HG03558 (cell line): ENCODE data around the gene SRGAP1.
"Not testable (repeated sequence)": the region's sequence is repeated elsewhere in the genome, so short reads cannot be mapped to it uniquely, and the experiment has no call there.

Experiments
- ATAC-seq: cut with Tn5 transposase; IDR thresholded peaks from one replicate; pipeline ENCODE4 v1.9.1; 2021; ENCODE audit warnings: moderate number of reproducible peaks; ENCODE audit not compliant: unreplicated experiment; ENCODE audit errors: extremely low read depth

Gene SRGAP1

DNA sequence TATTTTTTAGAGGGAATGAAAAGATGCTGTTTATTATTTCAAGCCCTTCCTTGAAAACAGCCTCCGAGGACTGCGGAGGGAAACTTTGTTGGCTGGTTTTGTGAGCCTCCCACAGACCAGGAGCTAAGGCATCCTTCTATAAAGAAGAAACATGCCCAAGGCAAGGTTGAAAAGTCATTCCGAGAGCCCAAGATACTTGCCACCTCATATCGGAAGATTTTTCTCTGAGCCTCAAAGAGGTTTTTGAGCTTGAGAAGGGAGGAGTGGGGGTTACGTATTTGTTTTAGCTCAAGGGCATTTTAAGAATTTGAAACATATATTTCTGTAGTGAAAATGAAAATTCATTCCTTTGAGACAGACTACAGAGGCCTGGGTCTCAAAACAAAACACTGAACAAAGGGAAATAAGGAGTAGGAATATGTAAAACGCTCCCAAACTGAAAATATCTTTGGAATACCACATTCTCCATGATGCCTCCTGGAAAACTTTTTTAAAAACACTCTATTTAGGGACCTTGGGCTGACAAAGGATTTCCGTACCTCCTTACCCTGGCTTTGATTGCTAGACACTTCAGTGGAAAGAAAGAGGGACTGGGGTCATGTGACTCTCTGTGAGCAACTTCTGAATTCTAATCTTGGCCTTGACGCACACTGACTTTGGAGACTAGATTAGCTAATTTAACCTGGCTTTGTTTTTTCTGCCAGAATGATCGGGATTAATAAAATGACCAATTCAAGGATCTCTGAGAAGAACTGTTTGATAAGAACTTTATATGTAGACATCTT lies 180.9 kb downstream of the SRGAP1 start:
- no peak for ATAC-seq

DNA sequence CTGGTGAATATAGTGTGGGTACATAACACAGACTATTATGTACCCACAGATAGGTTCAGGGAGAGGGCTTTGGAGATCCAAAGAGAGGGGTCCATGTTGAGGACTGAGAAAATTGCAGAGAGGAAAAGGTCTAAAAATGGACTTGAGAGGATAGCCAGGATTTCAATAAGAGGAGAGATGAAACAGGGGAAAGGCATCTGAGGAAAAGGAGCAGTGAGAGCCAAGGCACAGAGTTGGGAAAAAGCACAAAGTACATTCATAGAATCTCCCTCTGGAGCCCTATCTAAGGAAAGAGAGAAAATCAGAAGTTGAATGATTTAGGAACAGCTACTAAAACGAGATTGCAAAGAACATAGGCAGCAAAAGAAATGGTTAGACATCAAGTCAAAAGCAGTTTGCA lies 182.8 kb downstream of the SRGAP1 start:
- no peak for ATAC-seq

DNA sequence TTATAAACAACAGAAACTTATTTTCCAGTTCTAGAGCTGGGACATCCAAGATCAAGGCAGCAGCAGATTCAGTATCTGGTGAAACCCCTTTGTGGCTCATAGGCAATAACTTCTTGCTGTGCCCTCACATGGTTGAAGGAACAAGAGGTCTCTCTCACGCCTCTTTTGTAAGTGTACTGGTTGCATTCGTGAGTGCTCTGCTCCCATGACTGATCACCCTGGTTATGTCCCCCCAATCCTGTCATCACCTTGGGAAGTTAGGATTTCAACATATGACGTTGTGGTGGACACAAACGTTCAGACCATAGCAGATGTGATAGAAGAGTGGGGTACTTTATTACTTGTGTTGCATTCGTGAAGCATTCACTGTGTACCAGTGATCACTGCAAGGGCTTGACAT lies 184.0 kb downstream of the SRGAP1 start:
- no peak for ATAC-seq

DNA sequence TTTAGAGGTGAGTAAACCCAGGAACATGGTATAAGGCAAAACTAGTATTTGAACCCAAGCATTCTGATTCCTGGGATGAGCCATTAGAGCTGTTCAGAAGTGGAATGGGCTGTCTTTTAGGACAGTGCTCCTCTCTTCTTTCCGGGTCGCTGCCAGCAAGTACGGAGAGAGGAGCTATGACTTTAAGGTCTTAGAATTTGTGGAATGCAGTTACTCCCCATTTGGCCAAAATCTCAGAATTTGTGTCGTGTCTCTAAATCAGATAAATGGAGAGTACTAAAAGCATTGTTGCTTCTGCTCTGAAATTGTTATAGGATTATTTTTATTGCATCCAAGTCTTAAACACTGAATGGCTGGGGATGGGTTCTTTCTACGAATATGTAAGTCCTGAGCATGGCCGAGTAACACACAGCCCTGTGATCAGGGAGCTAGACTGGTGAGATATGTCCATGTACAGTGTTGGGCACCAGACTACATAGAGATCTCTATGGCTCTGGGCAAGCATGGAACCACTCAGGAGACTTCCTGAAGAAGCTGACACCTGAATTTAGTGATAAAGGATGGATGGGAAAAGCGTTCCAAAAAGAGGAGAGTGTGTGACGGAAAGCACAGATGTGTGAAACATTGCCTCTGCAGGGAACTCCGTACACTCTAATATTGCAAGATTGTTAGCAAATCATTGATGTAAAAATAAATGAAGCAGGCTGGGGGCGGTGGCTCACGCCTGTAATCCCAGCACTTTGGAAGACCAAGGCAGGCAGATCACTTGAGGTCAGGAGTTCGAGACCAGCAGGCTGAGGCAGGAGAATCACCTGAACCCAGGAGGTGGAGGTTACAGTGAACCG lies 184.7 kb downstream of the SRGAP1 start:
- ATAC-seq, result no peak

DNA sequence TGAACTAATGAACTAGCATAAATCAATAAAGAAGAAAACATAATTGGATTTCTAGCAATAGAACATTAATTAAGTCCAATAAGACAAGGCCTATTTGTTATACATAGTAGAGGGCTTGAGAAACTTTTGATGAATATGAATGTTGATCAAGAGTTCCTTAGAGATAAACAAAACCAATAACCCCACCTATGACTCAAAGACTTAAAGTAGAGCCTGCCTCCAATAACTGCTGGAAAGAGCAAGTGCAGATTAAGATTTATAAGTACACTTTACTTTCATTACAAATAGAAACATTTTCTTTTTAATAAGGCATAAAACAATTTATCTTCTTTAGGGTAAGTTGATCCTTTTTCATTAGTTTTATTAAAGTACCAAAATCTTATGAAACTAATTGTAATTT lies 185.7 kb downstream of the SRGAP1 start:
- ATAC-seq, result no peak

DNA sequence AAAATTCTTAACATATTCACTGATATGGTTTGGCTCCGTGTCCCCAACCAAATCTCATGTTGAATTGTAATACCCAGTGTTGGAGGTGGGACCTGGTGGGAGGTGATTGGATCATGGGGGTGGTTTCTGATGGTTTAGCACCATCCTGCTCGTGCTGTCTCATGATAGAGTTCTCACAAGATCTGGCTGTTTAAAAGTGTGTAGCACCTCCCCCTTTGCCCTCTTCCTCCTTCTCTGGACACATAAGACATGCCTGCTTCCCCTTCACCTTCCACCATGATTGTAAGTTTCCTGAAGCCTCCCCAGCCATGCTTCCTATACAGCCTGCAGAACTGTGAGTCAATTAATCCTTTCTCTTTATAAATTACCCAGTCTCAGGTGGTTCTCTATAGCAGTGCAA lies 189.6 kb downstream of the SRGAP1 start:
- not testable (repeated sequence) for ATAC-seq

DNA sequence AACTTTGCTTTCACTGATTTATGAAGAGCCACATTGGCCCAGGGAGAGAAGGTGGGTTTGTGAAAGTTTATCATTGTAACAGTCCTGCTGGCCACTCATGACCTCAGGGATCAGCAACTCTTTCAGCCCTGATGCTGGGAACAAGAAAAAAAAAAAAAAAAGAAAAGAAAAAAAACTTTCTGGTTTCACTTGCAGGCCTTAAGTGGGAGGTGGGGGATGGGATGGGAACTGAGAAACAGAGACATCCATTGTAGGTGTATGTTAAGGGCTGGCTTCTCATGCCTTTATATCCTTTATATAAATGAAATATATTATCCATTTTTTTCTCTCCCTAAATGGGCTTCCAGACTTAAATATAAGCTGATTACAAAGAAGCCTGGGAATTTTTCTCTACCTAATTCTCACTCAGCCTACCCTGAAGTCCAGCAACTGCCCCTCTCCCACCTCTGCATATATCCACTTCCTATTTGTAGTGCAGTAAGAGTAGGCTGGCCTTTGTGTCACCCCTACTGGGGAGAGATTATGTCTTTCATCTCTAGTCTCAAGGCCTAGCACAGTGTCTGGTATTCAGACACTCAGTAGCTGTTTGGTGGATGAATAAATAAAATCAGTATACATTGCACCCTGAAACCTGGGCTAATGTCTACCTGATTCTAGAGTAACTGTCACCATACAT lies 190.5 kb downstream of the SRGAP1 start:
- no peak for ATAC-seq

DNA sequence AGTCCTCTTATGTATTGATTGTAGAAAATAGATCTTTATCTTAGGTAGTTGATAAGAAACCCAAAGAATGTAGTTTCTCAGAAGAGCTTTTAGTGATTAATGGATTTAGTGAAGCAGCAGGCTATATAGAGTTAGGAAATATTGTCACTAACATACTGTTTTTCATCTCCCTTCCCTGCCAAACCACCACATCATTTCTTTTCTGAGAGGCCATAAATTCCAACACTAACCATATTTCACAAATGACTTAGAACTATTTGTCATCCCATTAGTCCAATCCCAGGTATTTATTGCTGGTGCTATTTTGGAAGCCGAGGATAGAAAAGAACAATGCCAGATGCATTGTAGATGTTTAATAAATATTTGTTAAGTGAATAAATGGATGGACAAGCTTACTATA lies 191.9 kb downstream of the SRGAP1 start:
- ATAC-seq, result no peak

DNA sequence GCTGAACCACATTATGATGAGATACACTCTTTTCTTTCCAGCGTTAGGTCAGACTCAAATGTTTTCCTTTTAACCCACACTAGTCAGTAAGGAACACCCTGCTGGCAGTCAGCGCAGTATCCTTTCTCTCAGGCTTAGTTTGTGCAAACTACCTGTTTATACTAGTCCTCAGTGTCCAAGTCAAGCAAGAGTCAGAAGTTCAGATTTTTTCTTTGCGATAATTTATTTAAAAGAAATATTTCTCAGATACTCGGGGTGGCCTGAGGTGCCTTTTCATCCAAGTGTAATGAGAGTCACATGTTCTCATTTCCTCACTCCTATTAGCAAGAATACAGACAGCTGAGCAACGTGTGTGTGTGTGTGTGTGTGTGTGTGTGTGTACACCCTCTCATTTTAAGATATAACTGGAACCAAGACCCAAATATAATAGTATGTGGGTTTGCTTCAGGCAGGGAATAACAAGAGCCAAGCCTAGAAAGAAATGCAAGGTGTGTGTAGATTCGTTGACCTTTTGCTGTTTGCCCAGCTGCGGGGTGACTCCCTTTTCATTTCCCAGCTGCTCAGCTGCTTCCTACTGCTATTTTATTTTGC lies 194.9 kb downstream of the SRGAP1 start:
- no peak for ATAC-seq

DNA sequence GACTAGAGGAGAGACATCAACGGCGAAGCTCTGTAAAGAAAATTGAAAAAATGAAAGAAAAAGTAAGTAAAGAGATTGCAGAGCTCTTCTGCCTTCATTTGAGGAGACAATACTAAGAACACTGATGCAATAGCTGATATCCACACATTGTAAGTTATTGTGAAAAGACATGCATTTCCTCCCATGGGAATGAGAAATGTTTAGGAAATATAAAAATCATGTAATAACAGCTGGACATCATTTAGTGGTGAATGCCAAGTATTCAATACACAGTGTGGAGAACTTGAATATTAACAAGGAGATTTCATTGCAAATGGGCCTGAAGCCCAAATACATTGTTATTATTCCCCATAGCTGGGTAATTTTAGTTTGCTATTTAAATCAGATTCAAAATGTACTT lies 198.4 kb downstream of the SRGAP1 start:
- no peak for ATAC-seq

DNA sequence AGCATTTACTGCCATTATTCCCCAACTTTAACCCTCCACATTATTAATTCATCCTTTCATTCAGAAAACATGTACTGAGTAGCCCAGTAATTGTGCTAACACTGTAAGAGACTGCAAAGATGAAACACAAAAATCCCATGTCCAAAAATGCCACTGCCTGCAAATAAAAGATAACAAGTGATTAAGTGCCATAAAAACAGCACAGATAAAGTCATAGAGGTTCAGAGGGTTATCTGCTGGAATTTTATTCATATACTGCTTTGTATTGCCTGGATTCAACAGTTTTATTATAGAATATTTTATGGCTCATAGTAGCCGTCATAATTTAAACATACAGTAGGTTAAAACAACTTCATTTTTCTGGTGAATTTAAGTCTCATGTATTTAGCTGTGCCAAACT lies 199.7 kb downstream of the SRGAP1 start:
- no peak for ATAC-seq

DNA sequence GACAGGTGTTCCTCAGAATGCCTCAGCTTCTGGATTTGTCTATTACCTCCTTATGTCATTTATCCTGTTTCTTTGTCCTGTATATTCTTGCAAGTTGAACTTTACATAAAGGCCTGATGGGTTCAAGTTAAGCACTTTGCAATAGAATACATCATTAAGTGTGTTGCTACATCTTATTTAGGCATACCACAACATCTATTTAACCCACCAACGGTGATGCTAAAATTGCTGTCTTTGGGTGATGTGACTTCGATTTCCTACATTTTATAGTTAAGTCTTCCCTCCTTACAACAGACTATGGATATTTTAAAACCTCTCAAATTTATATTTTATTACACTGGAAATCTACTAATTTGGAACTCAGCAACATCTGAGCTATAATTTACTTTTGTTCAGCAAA lies 206.6 kb downstream of the SRGAP1 start:
- ATAC-seq, result no peak

DNA sequence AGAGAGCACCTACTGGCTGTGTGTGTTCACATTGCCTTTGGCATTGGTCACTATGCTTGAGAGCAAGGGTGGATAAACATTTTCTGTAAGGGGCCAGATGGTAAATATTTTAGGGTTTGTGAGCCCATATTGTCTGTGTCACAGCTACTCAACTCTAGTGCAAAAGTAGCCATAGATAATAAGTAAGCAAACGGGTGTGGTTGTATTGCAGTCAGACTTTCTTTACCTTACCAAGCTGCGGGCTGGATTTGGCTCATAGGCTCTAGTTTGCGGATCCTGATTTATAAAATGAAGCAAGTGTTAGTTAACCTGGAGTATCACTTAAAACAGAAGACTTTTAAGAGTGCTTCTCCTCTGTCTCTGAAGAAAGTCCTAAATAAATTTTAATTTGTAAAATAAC lies 208.6 kb downstream of the SRGAP1 start:
- ATAC-seq, result no peak

DNA sequence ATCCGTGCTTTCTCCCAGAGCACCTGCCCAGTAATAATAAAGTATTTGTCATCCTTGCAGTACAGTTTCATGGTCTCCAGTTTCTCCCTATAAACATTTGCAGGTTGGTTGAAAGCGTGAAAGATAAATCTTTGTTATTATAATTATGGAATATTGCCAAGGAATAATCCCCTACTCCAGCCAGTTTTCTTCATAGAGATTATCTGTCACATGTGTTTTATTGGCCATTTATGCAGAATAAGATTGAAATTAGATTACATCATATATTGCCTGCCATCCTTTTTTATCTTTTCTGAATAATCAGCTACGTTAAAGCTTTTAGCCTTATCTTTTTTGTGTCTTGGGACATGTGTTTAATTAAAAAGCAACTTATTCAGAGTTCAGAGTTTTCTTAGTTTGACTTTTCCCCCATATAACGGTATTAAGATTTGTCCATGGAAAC lies 209.6 kb downstream of the SRGAP1 start:
- ATAC-seq, result no peak

DNA sequence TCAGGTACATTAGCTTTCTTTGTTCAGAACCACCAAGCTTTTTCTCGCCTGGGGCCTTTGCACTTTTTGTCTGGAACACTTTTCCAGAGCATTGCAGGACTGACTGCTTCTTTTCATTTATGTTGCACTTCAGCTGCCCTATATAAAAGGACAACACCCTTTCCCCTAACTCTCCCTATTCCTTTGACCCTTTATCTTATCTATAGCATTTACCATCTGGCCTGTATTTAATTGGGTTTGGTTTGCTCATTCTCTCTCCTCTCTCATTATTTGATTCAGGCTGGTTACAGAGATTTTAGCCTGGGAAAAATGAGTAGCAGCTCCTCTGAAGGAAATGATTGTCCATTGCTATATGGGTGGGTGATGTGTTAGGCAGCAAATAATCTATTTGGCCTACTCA lies 212.2 kb downstream of the SRGAP1 start:
- ATAC-seq, result no peak

DNA sequence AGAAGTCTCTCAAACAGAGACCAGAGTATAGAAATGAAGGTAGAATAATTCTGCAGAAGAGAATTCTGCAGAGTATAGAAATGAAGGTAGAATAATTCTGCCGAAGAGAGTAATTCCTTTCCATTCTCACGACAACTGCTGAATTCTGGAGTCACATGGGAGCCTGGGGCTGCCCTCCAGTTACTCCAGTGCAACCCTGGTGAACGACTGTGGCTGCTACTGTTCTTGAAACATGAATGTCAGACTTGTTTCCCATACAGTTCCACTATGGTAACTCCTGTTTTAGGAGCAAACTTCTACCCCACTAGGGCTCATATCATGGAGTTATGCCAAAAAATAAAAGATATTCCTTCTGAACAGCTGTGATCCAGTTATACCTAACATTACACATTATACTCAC lies 213.2 kb downstream of the SRGAP1 start:
- no peak for ATAC-seq

DNA sequence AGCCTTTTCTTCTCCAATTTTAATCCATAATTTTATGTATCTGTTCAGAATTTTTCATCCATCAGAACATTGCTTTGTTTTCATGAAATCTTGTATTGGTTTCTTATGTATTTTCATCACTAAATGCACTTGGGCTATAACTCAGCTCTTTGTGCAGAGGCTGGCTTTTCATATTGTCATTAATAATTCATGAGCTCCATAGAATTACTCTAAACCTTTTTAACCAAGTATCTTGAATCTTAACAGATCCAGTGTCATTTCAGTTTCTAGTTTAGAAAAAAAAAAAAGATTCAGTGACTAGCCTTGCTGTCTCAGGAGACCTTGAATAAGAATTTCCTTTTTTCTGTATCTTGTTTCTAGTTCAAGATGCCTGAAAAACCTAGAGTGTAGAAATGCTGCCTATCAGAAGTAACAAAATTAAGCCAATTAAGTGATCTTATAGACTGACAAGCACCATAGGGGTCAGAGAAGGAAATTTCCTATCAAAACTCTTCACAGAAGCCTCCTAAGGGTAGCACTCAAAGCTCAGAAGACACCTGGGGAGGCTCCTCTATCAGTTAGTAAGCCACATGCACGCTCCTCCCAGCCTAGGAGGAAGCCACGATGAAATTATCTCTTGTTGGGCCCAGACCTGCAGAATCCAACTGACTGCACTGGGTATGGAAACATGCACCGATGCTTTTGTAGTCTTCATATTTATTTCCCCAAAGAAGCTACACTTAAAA lies 214.2 kb downstream of the SRGAP1 start:
- ATAC-seq, result no peak

DNA sequence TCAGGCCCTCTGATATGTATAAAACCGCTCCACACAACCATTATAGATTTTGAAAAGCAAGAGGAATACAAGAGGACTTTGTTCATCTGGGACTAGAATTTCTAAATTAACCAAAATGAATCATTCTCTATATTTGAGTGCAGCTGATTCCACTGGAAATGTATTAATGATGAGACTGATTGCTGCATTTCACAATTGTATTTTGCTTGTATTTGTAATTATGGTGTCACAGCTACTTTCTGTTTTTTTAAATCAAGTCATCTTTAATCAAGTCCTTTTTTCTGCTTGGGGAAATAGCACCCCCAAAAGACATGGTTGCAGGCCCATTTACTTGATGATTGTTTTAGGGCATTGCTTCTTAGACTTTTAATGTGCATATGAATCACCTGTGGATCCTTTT lies 215.2 kb downstream of the SRGAP1 start:
- ATAC-seq, result no peak

DNA sequence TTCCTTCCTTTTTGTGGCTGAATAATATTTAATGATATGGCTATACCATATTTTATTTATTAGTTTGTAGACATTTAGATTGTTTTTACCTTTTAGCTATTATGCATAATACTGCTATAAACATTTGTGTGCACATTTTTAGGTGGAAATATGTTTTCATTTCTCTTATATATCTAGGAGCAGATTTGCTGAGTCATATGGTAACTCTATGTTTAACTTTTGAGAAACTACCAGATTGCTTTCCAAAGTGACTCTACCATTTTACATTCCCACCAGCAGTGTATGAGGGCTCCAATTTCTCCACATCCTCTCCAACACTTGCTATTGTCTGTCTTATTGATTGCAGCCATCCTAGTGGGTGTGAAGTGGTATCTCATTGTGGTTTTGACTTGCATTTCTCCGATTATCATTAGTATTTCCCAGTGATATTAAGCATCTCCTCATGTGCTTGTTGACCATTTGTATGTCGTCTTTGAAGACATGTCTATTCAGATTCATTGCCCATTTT lies 217.4 kb downstream of the SRGAP1 start:
- ATAC-seq, result no peak

DNA sequence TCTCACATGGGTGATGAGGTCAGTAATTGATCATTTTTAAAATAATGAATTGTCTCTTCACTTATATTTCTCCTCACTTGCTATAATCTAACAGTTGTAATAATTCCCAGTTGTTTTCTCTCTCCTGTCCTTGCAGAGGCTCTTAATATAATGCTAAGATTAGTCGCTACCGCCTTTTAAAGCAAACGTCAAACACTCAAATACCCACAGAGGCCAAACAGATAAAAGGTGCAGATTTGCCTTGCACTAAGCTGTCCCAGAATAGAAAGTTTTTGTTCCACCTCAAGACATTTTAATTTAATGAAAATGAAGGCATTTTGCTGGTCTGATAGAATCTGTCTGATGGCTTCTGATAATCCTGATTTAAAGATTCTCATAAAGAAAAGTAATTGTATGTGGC lies 218.6 kb downstream of the SRGAP1 start:
- no peak for ATAC-seq
